H1 (cell line): ENCODE measurements around the gene FAM149A. TPM values are rescaled to one million over a fixed set of nuclear protein-coding genes. Genes with fewer than 3 reads are reported as not detected.
A peak's percentile ranks its signal among the peaks of the same experiment; 100 is the strongest.

ENCODE experiments used
- CTCF ChIA-PET: fragments of 300-600 bp; sonication (Branson Sonifier 250); formaldehyde crosslinking; loops from one replicate; lab custom pipeline; 2021; ENCODE audit not compliant: partially characterized antibody; lab: Charles Lee
- POLR2A ChIA-PET: fragments of 300-600 bp; sonication (Branson Sonifier 250); formaldehyde crosslinking; loops from one replicate; lab custom pipeline; 2021; ENCODE audit warnings: inconsistent platforms; ENCODE audit not compliant: partially characterized antibody; lab: Charles Lee
- DNase-seq, 2 experiments: peaks; one replicate each; pipeline versions ENCODE4 v3.0.0 to v3.0.0-alpha.2; 2010 to 2022; ENCODE audit warnings: low spot score in 2 of 2, low read depth in 1 of 2, mixed read lengths in 1 of 2
- FAIRE-seq: peaks from 2 replicates; lab custom pipeline; 2011; peaks lifted over from hg19 to GRCh38; lab: Jason Lieb, UNC
- H2AFZ ChIP-seq: 2 replicates; pipeline ENCODE4 v1.8.1; 2012; ENCODE audit warnings: low read length, inconsistent platforms
- H2AK5ac ChIP-seq: 2 replicates; pipeline ENCODE4 v1.6.1; 2013; ENCODE audit warnings: low read depth, low read length
- H2BK120ac ChIP-seq: replicated peaks from 2 replicates; pipeline ENCODE3; 2013; ENCODE audit warnings: low read depth, low read length, inconsistent platforms
- H2BK12ac ChIP-seq: 2 replicates; pipeline ENCODE4 v1.6.1; 2013; ENCODE audit warnings: low read depth, low read length
- H2BK15ac ChIP-seq: 2 replicates; pipeline ENCODE4 v1.6.1; 2013; ENCODE audit warnings: low read length
- H2BK20ac ChIP-seq: 2 replicates; pipeline ENCODE4 v1.6.1; 2013; ENCODE audit warnings: low read length
- H2BK5ac ChIP-seq: 2 replicates; pipeline ENCODE4 v1.6.1; 2013; ENCODE audit warnings: low read depth, low read length
- H3K14ac ChIP-seq: 2 replicates; pipeline ENCODE4 v1.6.1; 2013; ENCODE audit warnings: inconsistent platforms; ENCODE audit not compliant: insufficient read length
- H3K18ac ChIP-seq: 2 replicates; pipeline ENCODE4 v1.6.1; 2013; ENCODE audit warnings: low read length; ENCODE audit errors: extremely low read depth
- H3K23ac ChIP-seq: 2 replicates; pipeline ENCODE4 v1.6.1; 2013; ENCODE audit warnings: inconsistent platforms; ENCODE audit not compliant: insufficient read length
- H3K23me2 ChIP-seq: 2 replicates; pipeline ENCODE4 v1.6.1; 2013; ENCODE audit warnings: low read depth, low read length
- H3K27ac ChIP-seq: 2 replicates; pipeline ENCODE4 v1.6.1; 2011; ENCODE audit warnings: low read depth, low read length, inconsistent platforms
- H3K27me3 ChIP-seq, 4 experiments: replicated peaks in 1 of 4; 1 replicate in 1 of 4; 2 replicates in 3 of 4; pipeline versions ENCODE4 v1.6.1 to v1.8.1; 2011 to 2013; ENCODE audit warnings: low read length in 3 of 4, mild to moderate bottlenecking in 3 of 4, inconsistent platforms in 2 of 4, mixed read lengths in 2 of 4, moderate library complexity in 1 of 4; ENCODE audit not compliant: control insufficient read depth in 3 of 4, insufficient read depth in 3 of 4; ENCODE audit errors: extremely low read depth in 1 of 4
- H3K36me3 ChIP-seq, 4 experiments: 2 replicates each; pipeline versions ENCODE4 v1.6.1 to v1.8.1; 2011 to 2013; ENCODE audit warnings: mild to moderate bottlenecking in 4 of 4, low read length in 3 of 4, moderate library complexity in 2 of 4, control low read depth in 1 of 4, inconsistent platforms in 1 of 4; ENCODE audit not compliant: insufficient read depth in 4 of 4, control insufficient read depth in 2 of 4
- H3K4ac ChIP-seq: replicated peaks from 2 replicates; pipeline ENCODE3; 2013; ENCODE audit warnings: low read length, low read depth, mixed read lengths, inconsistent platforms; ENCODE audit not compliant: insufficient read length
- H3K4me1 ChIP-seq, 4 experiments: replicated peaks in 1 of 4; 1 replicate in 1 of 4; 2 replicates in 3 of 4; pipeline versions ENCODE4 v1.6.1 to v1.8.1; 2011 to 2013; ENCODE audit warnings: low read length in 3 of 4, inconsistent platforms in 2 of 4, mixed read lengths in 1 of 4; ENCODE audit not compliant: insufficient read depth in 4 of 4, control insufficient read depth in 3 of 4
- H3K4me2 ChIP-seq, 2 experiments: 2 replicates each; pipeline versions ENCODE4 v1.6.1 to v1.8.1; 2011 to 2013; ENCODE audit warnings: low read depth in 2 of 2, low read length in 2 of 2, control low read depth in 1 of 2, inconsistent platforms in 1 of 2, mild to moderate bottlenecking in 1 of 2; ENCODE audit not compliant: insufficient read depth in 1 of 2
- H3K4me3 ChIP-seq, 4 experiments: fragments of 200-600, 300-600 bp in 1 of 4; sonication (generic), shearing (Covaris generic), sonication (Bioruptor Twin) in 1 of 4; 2 replicates each; pipeline versions ENCODE4 v1.5.1 to v1.8.1; 2011 to 2016; ENCODE audit warnings: low read length in 4 of 4, low read depth in 3 of 4, control low read depth in 2 of 4, inconsistent platforms in 2 of 4, mild to moderate bottlenecking in 2 of 4, mixed read lengths in 1 of 4, moderate library complexity in 1 of 4; ENCODE audit not compliant: insufficient read depth in 2 of 4; ENCODE audit errors: extremely low read depth in 1 of 4
- H3K56ac ChIP-seq: replicated peaks from 2 replicates; pipeline ENCODE3; 2013; ENCODE audit warnings: low read depth, mild to moderate bottlenecking, mixed read lengths, low read length, inconsistent platforms; ENCODE audit not compliant: insufficient read length
- H3K79me1 ChIP-seq: 2 replicates; pipeline ENCODE4 v1.6.1; 2013; ENCODE audit warnings: low read depth, low read length, control low read depth
- H3K79me2 ChIP-seq, 2 experiments: 2 replicates each; pipeline versions ENCODE4 v1.6.1 to v1.8.1; 2012 to 2013; ENCODE audit warnings: low read length in 2 of 2, mild to moderate bottlenecking in 2 of 2, inconsistent platforms in 1 of 2; ENCODE audit not compliant: insufficient read depth in 2 of 2, control insufficient read depth in 1 of 2
- H3K9ac ChIP-seq, 4 experiments: replicated peaks in 1 of 4; 1 replicate in 1 of 4; 2 replicates in 3 of 4; pipeline versions ENCODE4 v1.6.1 to v1.8.1; 2011 to 2013; ENCODE audit warnings: low read depth in 3 of 4, low read length in 3 of 4, control low read depth in 2 of 4, mild to moderate bottlenecking in 2 of 4, moderate library complexity in 2 of 4, inconsistent platforms in 1 of 4; ENCODE audit errors: extremely low read depth in 1 of 4
- H3K9me3 ChIP-seq, 2 experiments: 2 replicates each; pipeline versions ENCODE4 v1.6.1 to v1.8.1; 2012 to 2013; ENCODE audit warnings: mild to moderate bottlenecking in 2 of 2, moderate library complexity in 2 of 2, control low read depth in 1 of 2, inconsistent platforms in 1 of 2, low read depth in 1 of 2, low read length in 1 of 2, mixed read lengths in 1 of 2; ENCODE audit not compliant: insufficient read depth in 2 of 2
- H4K20me1 ChIP-seq, 2 experiments: replicated peaks in 1 of 2; 2 replicates each; pipeline versions ENCODE3 to v1.8.1; 2011 to 2013; ENCODE audit warnings: inconsistent platforms in 2 of 2, low read length in 2 of 2, mild to moderate bottlenecking in 1 of 2; ENCODE audit not compliant: insufficient read depth in 2 of 2, control insufficient read depth in 1 of 2
- H4K5ac ChIP-seq: 2 replicates; pipeline ENCODE4 v1.6.1; 2013; ENCODE audit warnings: low read length, low read depth, mixed read lengths, inconsistent platforms; ENCODE audit not compliant: insufficient read length
- H4K8ac ChIP-seq: 2 replicates; pipeline ENCODE4 v1.8.0; 2013; ENCODE audit warnings: mild to moderate bottlenecking, moderate library complexity, low read length, inconsistent platforms; ENCODE audit not compliant: insufficient read depth; ENCODE audit errors: extremely low read depth
- H4K91ac ChIP-seq: replicated peaks from 2 replicates; pipeline ENCODE3; 2013; ENCODE audit warnings: low read length, mixed read lengths, inconsistent platforms; ENCODE audit not compliant: insufficient read length
- ASH2L ChIP-seq: fragments of 200-600, 300-600 bp; sonication (generic); IDR thresholded peaks from one replicate; pipeline ENCODE4 v1.7.1; 2017; ENCODE audit warnings: low read length
- JUND ChIP-seq: IDR thresholded peaks from 2 replicates; pipeline ENCODE4 v1.6.1; 2011; ENCODE audit warnings: mild to moderate bottlenecking, improper control_type of control experiment, low read length
- NRF1 ChIP-seq: IDR thresholded peaks from 2 replicates; pipeline ENCODE4 v1.6.1; 2011; ENCODE audit warnings: mild to moderate bottlenecking, low read depth, low read length, improper control_type of control experiment
- POLR2A ChIP-seq, 2 experiments: IDR thresholded peaks; 1 replicate in 1 of 2; 2 replicates in 1 of 2; pipeline ENCODE4 v1.6.1; 2011; ENCODE audit warnings: low read depth in 2 of 2, low read length in 2 of 2, mild to moderate bottlenecking in 2 of 2; ENCODE audit errors: control extremely low read depth in 1 of 2
- RNF2 ChIP-seq: fragments of 200-900, 300-1000 bp; sonication (generic); IDR thresholded peaks from 2 replicates; pipeline ENCODE4 v1.7.1; 2016; ENCODE audit warnings: borderline replicate concordance, low read depth, mild to moderate bottlenecking, antibody characterized with exemption, low read length; ENCODE audit not compliant: poor library complexity, severe bottlenecking; ENCODE audit errors: missing control alignments
- SP4 ChIP-seq: IDR thresholded peaks from 2 replicates; pipeline ENCODE4 v1.6.1; 2012; ENCODE audit warnings: low read length, inconsistent platforms
- TAF7 ChIP-seq: optimal IDR thresholded peaks from 2 replicates; pipeline ENCODE3; 2011; ENCODE audit warnings: low read depth, mild to moderate bottlenecking, inconsistent platforms, low read length, moderate library complexity, borderline replicate concordance
- TBP ChIP-seq: IDR thresholded peaks from 2 replicates; pipeline ENCODE4 v1.6.1; 2011; ENCODE audit warnings: low read depth, low read length, improper control_type of control experiment
- YY1 ChIP-seq: IDR thresholded peaks from 2 replicates; pipeline ENCODE4 v1.6.1; 2011; ENCODE audit warnings: low read depth, mild to moderate bottlenecking, low read length
- WGBS, 2 experiments: shearing (Covaris generic) in 1 of 2; methylation state at CpG; one replicate each; pipeline versions ENCODE4 v1.1.6 to v1.1.7; 2013 to 2015; ENCODE audit warnings: low lambda C conversion rate in 2 of 2, mixed read lengths in 2 of 2, inconsistent platforms in 1 of 2, low coverage in 1 of 2, missing lambda C conversion rate in 1 of 2; ENCODE audit not compliant: insufficient replicate concordance in 2 of 2, insufficient coverage in 1 of 2, insufficient read length in 1 of 2; ENCODE audit errors: extremely low coverage in 1 of 2, missing lambda C conversion rate in 1 of 2; 5-methylcytosine and 5-hydroxymethylcytosine counted together
- polyA plus RNA-seq, 7 experiments: library from polyadenylated mRNA; depleted of rRNA in 3 of 7; stranded (reverse) in 5 of 7; unstranded in 2 of 7; fragments of >200 nt in 5 of 7; fragments of 200-250 nt in 2 of 7; gene quantifications; 1 replicate in 5 of 7; 2 replicates in 1 of 7; 4 replicates in 1 of 7; pipeline versions ENCODE4 v1.2.1 to v1.2.3, GENCODE V29; 2011 to 2013; ENCODE audit warnings: missing spikeins in 2 of 7, mixed read lengths in 2 of 7
- total RNA-seq: library from RNA; stranded (reverse); fragmentation: NEBNext Ultra II Directional; extraction: Animal tissue kit (Norgen Biotek cat#: 25700); gene quantifications from 2 replicates; pipeline ENCODE4 v1.2.1, GENCODE V29; 2021
- TF ChIP-seq, protein P1 (sequence below), 3 experiments: IDR thresholded peaks; 1 replicate in 2 of 3; 2 replicates in 1 of 3; pipeline versions ENCODE4 v1.5.1 to v1.6.1; 2011; ENCODE audit warnings: low read length in 3 of 3, mild to moderate bottlenecking in 3 of 3, inconsistent platforms in 2 of 3, low read depth in 1 of 3, moderate library complexity in 1 of 3; ENCODE audit not compliant: insufficient read depth in 1 of 3; ENCODE audit errors: control extremely low read depth in 1 of 3

Gene FAM149A
- total and polyA plus RNA-seq, 2 of the 8 experiments (the other 6 are each of a cell fraction or from before 2014, with no cell fraction given) = 6.1 to 8.5 TPM

DNA sequence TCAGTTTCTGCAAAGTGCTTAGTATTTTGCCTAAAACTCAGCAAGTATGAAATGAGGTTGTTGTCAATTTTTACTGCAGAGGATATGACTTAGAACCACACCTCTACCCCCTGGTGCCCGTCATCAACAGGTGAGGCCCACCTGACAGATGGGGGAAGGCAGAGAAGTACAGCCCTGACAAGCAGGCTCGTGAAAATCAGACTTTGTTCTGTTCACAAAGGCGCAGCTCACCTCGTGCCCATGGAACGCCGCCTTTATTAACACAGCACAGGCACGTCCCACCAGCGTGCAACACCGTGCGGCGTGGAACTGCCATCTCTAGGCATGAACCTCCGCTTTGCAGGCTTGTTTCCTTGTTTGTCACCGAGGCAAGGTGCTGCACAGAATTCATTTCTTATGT is 100.2 kb downstream of the FAM149A start:
- CTCF ChIA-PET = interaction anchor here (1.7 kb wide), 1 partner anchor 13 kb away, joined by 7 read pairs; the partner anchor contains the start of gene CYP4V2
- H4K5ac ChIP-seq = no peak overlapping the region
- no peak overlapping the region for H3K4me2 ChIP-seq
- TF ChIP-seq POLR2A (IDR thresholded peaks at IDR 0.05; ENCODE audit: control extremely low read depth in 1 of 2, low read depth in 2 of 2, low read length in 2 of 2) = no peak
- TF ChIP-seq TAF7 = no peak
- no peak for TF ChIP-seq ASH2L
- no peak for TF ChIP-seq JUND
- TF ChIP-seq YY1 = no peak
- TF ChIP-seq RNF2 = no peak
- TF ChIP-seq NRF1 = no peak
- TF ChIP-seq, protein P1, sequence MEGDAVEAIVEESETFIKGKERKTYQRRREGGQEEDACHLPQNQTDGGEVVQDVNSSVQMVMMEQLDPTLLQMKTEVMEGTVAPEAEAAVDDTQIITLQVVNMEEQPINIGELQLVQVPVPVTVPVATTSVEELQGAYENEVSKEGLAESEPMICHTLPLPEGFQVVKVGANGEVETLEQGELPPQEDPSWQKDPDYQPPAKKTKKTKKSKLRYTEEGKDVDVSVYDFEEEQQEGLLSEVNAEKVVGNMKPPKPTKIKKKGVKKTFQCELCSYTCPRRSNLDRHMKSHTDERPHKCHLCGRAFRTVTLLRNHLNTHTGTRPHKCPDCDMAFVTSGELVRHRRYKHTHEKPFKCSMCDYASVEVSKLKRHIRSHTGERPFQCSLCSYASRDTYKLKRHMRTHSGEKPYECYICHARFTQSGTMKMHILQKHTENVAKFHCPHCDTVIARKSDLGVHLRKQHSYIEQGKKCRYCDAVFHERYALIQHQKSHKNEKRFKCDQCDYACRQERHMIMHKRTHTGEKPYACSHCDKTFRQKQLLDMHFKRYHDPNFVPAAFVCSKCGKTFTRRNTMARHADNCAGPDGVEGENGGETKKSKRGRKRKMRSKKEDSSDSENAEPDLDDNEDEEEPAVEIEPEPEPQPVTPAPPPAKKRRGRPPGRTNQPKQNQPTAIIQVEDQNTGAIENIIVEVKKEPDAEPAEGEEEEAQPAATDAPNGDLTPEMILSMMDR (IDR thresholded peaks at IDR 0.05; ENCODE audit: control extremely low read depth in 1 of 3, insufficient read depth in 1 of 3, low read depth in 1 of 3, low read length in 3 of 3) = no peak
- TF ChIP-seq SP4 = no peak
- no peak for TF ChIP-seq TBP

More for the DNA sequence above, 100.2 kb downstream of the FAM149A start:
- Histone ChIP-seq H2BK20ac (0 out of 2 replicates have a peak overlapping the region, but pooled peaks have one; percentile 19), H4K20me1 (no peaks in the 10 kb centered on the region), H3K79me1 (no peaks in the 10 kb centered on the region), H2AFZ (no peak overlapping the region), H3K27ac (no peak overlapping the region), H2BK15ac (no peak overlapping the region; the same call in 1 of the 2 replicates), H2BK120ac (no peak overlapping the region), H2AK5ac (no peak overlapping the region), H2BK5ac (no peak overlapping the region), H3K36me3 (no peaks in the 10 kb centered on the region), H3K4ac (no peak overlapping the region), H4K91ac (no peak overlapping the region), H3K14ac (no peak overlapping the region), H3K9ac (no peak overlapping the region), H3K23me2 (no peaks in the 10 kb centered on the region), H3K79me2 (peaks cover 0 to 3% of the 10 kb centered on the region in 2 experiments; a peak in 1 of 4 replicates), H3K23ac (no peak overlapping the region), H4K8ac (no peak overlapping the region), H3K56ac (no peak overlapping the region), H3K4me3 (no peak overlapping the region), H3K4me1 (peaks cover 0 to 2% (median 0%) of the 10 kb centered on the region in 4 experiments; a peak in 1 of 7 replicates), H3K9me3 (peaks cover 4 to 10% of the 10 kb centered on the region in 2 experiments; a peak in 1 of 4 replicates), H3K18ac (no peak overlapping the region), H2BK12ac (no peak overlapping the region), H3K27me3 (no peaks in the 10 kb centered on the region)
- POLR2A ChIA-PET = no interaction called here
- FAIRE-seq (no peak), DNase-seq (no peak)
- 95% methylated on average over 13 of the region's 13 CpGs; no CpG with 5 or more reads in 1 of the 2 experiments for WGBS, 2 experiments
